HG03342 (cell line): ENCODE measurements around the gene CD79B.
"Not testable (repeated sequence)": the region's sequence is repeated elsewhere in the genome, so short reads cannot be mapped to it uniquely, and the experiment has no call there.

ENCODE experiments used
- ATAC-seq: cut with Tn5 transposase; IDR thresholded peaks from one replicate; pipeline ENCODE4 v1.9.1; 2021; ENCODE audit warnings: mild to moderate bottlenecking, moderate library complexity; ENCODE audit not compliant: unreplicated experiment

Gene CD79B

DNA sequence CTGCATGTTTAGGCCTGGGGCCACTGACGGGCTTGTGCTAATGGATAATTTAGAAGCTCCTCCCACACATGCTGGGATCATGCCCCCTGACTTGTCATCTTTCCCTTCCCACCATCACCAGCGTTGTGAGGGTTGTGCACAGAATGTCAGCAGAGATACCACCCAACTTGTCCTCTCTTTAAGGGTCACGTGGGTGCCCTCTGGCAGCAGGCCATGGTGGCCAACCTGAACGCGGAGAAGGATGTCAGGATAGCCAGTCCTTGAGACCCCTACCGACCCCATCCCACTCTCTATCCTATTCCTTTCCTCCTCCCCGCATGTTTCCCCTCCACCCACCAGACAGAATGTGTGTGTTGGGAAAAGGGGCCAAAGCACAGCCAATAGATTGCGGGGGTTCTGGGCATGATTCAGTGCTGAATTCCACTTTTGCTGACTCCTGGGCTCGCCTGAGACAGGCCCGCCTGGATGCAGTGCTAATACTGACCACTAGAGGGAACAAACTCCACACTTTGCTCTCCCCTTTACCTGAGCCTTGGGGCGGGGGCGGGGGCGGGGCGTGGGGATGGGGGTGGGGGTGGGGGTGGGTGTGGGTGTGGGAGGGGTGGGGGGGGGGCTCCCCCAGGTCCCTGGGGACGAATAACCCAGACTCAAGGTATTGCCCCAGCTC, 50.1 kb downstream of the CD79B start, which contains the start of gene GH2:
TSS of gene GH2 (minus strand) at position 10 of the 667 bp plus-strand sequence. CDS start 143 bp downstream, outside the sequence.
- no peak for ATAC-seq

DNA sequence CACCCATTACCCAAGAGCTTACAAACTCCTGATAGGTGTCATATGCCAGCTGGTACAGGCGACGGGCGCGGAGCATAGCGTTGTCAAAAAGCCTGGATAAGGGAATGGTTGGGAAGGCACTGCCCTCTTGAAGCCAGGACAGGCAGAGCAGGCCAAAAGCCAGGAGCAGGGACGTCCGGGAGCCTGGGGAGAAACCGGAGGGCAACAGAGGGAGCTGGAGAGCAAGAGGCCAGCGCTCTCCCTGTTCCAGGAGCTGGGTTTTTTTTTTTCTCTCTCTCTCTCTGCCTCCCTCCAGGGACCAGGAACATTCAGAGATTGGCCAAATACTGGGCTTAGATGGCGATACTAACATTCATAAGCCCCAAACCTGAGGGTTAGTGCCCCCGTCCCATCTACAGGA, 50.8 kb downstream of the CD79B start:
- ATAC-seq, result not testable (repeated sequence)

DNA sequence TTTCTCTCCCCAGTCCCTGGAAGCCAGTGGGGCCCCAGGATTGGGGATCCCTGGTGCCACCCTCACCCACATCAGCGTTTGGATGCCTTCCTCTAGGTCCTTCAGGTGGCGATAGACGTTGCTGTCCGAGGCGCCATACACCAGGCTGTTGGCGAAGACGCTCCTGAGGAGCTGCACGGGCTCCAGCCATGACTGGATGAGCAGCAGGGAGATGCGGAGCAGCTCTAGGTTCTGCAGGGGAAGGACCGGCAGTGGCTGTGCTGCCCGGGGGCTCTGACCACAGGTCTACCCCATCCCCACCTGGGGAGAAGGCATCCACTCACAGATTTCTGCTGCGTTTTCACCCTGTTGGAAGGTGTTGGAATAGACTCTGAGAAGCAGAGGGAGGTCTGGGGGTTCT, 51.4 kb downstream of the CD79B start:
- ATAC-seq, result no peak
